ENCODE data around the gene NFAM1. TPM values are rescaled to one million over a fixed set of nuclear protein-coding genes. Genes with fewer than 3 reads are reported as not detected.

The NFAM1 gene
- total RNA-seq, 5 donors from 2014 or later (not counting 1 experiment from before 2014, with no cell fraction given): 0.07 to 0.32 (median 0.18) TPM

DNA sequence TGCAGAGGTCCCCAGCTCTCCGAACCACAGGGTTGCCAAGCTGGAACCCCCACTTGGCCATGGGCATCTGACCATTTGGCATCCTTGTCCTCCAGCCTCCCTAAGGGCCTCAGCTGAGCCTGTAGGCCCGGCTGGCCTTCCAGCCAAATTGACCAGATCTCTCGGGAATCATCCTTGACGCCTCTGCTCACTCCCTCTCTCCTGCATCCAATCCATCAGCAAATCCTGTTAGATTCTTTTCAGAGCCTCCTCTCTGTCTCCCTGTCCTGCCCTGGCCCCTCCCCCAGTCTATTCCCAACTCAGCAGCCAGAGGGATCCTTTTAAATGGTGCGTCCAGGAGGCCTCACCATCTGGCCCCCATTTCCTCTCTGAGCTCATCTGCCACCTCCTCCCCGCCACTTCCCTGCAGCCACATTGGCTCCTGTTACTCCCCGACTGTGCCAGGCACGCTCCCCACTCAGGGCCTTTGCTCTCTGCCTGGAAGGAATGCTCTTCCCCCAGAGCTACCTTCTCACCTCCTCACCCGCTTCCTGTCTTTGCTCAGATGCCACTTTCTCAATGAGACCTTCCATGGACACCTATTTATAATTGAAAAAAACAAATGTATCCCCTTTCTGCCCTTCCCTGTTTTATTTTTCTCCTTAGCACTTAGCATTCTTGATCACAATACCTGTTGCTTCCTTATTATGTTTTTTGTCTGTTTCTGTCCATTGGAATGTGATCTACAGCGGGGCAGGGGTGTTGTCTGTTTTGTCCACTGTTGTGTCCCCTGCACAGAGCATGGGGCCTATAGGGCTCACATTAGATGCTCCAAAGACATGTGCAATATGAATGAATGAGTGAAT is 78.1 kb downstream of the NFAM1 start:
- Histone ChIP-seq H3K36me3 (ENCODE audit: control insufficient read depth in 2 of 2, extremely low read depth in 1 of 2, insufficient read depth in 1 of 2, low read length in 1 of 2) (no peaks in the 10 kb centered on the region), H3K4me1 (ENCODE audit: control insufficient read depth in 1 of 2, extremely low read depth in 1 of 2, insufficient read depth in 2 of 2, low read length in 2 of 2) (no peaks in the 10 kb centered on the region), H3K27ac (ENCODE audit: low read length) (no peak overlapping the region), H3K4me3 (ENCODE audit: control insufficient read depth in 1 of 2, extremely low read depth in 1 of 2, low read length in 1 of 2) (no peak overlapping the region), H3K27me3 (replicated peaks in 1 of 2; ENCODE audit: control insufficient read depth in 2 of 2, extremely low read depth in 1 of 2, insufficient read depth in 2 of 2, low read length in 1 of 2) (peaks cover 0 to 10% of the 10 kb centered on the region in 2 experiments), H3K9me3 (no peaks in the 10 kb centered on the region)
- POLR2A ChIA-PET: no interaction called here
- no peaks in the 10 kb centered on the region for H3K4me1 Mint-ChIP-seq
- ATAC-seq (replicated peaks in 1 of 4): no peak
- whole genome bisulfite sequencing (ENCODE audit: insufficient coverage): 82% methylated on average over 8 of the region's 10 CpGs
- CTCF ChIA-PET: no interaction called here
- no peak overlapping the region for H3K4me3 Mint-ChIP-seq
- H3K9me3 Mint-ChIP-seq: no peaks in the 10 kb centered on the region
- no peak for DNase-seq
- H3K36me3 Mint-ChIP-seq: no peaks in the 10 kb centered on the region
- no peaks in the 10 kb centered on the region for H3K27me3 Mint-ChIP-seq
- no peak overlapping the region for H3K27ac Mint-ChIP-seq

DNA sequence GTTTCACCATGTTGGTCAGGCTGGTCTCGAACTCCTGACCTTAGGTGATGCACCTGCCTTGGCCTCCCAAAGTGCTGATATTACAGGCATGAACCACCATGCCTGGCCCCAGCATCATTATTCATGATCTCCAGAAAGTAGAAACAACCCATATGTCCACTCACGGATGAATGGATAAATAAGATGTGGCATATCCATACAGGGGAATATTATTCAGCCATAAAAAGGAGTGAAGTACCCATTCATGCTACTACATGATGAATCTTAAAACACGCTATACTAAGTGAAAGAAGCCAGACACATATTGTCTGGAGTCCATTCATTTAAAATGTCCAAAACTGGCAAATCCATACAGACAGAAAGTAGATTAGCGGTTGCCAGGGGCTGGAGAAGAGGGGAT is 81.8 kb downstream of the NFAM1 start:
- no peaks in the 10 kb centered on the region for H3K9me3 ChIP-seq
- H3K36me3 ChIP-seq (ENCODE audit: control insufficient read depth in 2 of 2, extremely low read depth in 1 of 2, insufficient read depth in 1 of 2, low read length in 1 of 2): no peaks in the 10 kb centered on the region
- peaks cover 0 to 4% of the 10 kb centered on the region in 2 experiments for H3K27me3 ChIP-seq (replicated peaks in 1 of 2; ENCODE audit: control insufficient read depth in 2 of 2, extremely low read depth in 1 of 2, insufficient read depth in 2 of 2, low read length in 1 of 2)
- ATAC-seq (replicated peaks in 1 of 4): no peak
- H3K27ac Mint-ChIP-seq: no peak overlapping the region
- no peaks in the 10 kb centered on the region for H3K9me3 Mint-ChIP-seq
- no peak overlapping the region for H3K4me3 ChIP-seq (ENCODE audit: control insufficient read depth in 1 of 2, extremely low read depth in 1 of 2, low read length in 1 of 2)
- no peaks in the 10 kb centered on the region for H3K4me1 ChIP-seq (ENCODE audit: control insufficient read depth in 1 of 2, extremely low read depth in 1 of 2, insufficient read depth in 2 of 2, low read length in 2 of 2)
- no peak overlapping the region for H3K4me3 Mint-ChIP-seq
- WGBS (ENCODE audit: insufficient coverage): no CpG with 5 or more reads among the region's 4 CpGs
- H3K27ac ChIP-seq (ENCODE audit: low read length): no peak overlapping the region
- H3K4me1 Mint-ChIP-seq: no peaks in the 10 kb centered on the region
- no peaks in the 10 kb centered on the region for H3K27me3 Mint-ChIP-seq
- no peaks in the 10 kb centered on the region for H3K36me3 Mint-ChIP-seq
- CTCF ChIA-PET: no interaction called here
- no peak for DNase-seq
- POLR2A ChIA-PET: no interaction called here

DNA sequence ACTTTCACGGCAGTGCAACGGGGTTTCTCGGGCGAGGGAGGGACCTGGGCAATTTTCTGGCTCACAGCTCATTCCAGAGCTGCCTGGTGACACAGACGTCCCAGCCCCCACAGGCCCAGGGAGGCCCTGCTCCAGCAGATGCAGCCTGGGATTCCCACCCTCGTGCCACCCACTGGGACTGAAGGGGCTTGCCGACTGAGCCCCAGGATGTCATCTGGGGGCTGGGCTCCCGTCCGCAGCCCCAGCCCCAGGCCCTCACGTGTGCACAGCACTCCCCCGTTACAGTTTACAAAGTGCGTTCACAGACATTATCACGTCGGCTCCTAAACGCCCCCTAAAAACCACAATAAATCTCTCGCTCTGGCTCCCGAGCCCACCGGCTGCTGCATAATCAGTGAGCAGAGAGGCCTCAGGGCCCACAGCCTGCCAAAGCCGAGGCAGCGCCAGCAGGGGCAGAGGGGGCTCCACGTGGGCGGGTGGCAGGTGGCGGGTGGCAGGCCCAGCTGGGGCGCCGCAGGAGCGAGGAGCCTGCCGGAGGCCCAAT is 84.8 kb downstream of the NFAM1 start:
- H3K4me3 ChIP-seq (ENCODE audit: control insufficient read depth in 1 of 2, extremely low read depth in 1 of 2, low read length in 1 of 2): no peak overlapping the region
- Mint-ChIP-seq H3K27me3 (peaks cover 0 to 2% of the 10 kb centered on the region in 2 donors), H3K9me3 (no peaks in the 10 kb centered on the region), H3K4me1 (peaks cover 5 to 6% (median 6%) of the 10 kb centered on the region in 3 donors), H3K4me3 (no peak overlapping the region), H3K27ac (no peak overlapping the region), H3K36me3 (no peaks in the 10 kb centered on the region)
- H3K4me1 ChIP-seq (ENCODE audit: control insufficient read depth in 1 of 2, extremely low read depth in 1 of 2, insufficient read depth in 2 of 2, low read length in 2 of 2): peaks cover 0 to 17% of the 10 kb centered on the region in 2 experiments
- no peak overlapping the region for H3K27ac ChIP-seq (ENCODE audit: low read length)
- no peaks in the 10 kb centered on the region for H3K9me3 ChIP-seq
- no peaks in the 10 kb centered on the region for H3K36me3 ChIP-seq (ENCODE audit: control insufficient read depth in 2 of 2, extremely low read depth in 1 of 2, insufficient read depth in 1 of 2, low read length in 1 of 2)
- H3K27me3 ChIP-seq (replicated peaks in 1 of 2; ENCODE audit: control insufficient read depth in 2 of 2, extremely low read depth in 1 of 2, insufficient read depth in 2 of 2, low read length in 1 of 2): peaks cover 0 to 16% of the 10 kb centered on the region in 2 experiments
- ATAC-seq (replicated peaks in 1 of 4): peak in 1 of 4 experiments; percentile 25
- WGBS (ENCODE audit: insufficient coverage): 51% methylated on average over 26 of the region's 27 CpGs
- no peak for DNase-seq
- CTCF ChIA-PET: interaction anchor here in 1 of 2 donors (0.5 kb wide), 1 partner anchor 228 kb away, joined by 3 read pairs; no protein-coding TSS in a partner anchor
- POLR2A ChIA-PET: no interaction called here

DNA sequence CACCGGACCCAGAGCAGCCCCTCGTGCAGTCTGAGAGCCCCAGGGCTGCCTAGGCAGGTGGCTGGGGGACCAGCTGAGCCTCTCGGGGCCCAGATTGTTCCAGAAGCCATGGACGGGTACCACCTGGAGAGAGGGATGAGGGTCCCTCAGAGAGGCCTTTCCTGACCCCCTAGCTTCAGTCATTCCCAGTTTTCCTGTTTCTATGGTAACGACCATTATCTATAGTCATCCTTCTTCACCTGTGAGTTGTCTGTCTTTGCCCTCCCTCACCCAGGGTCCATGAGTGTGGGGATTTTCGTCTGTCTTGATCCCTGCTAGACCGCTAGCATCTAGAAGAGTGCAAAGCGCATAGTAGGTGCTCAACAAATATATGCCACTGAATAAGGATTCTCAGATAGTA is 85.5 kb downstream of the NFAM1 start:
- H3K27me3 Mint-ChIP-seq: peaks cover 0 to 2% of the 10 kb centered on the region in 2 donors
- Histone ChIP-seq H3K36me3 (ENCODE audit: control insufficient read depth in 2 of 2, extremely low read depth in 1 of 2, insufficient read depth in 1 of 2, low read length in 1 of 2) (no peaks in the 10 kb centered on the region), H3K27ac (ENCODE audit: low read length) (no peak overlapping the region), H3K27me3 (replicated peaks in 1 of 2; ENCODE audit: control insufficient read depth in 2 of 2, extremely low read depth in 1 of 2, insufficient read depth in 2 of 2, low read length in 1 of 2) (peaks cover 0 to 20% of the 10 kb centered on the region in 2 experiments), H3K9me3 (no peaks in the 10 kb centered on the region), H3K4me1 (ENCODE audit: control insufficient read depth in 1 of 2, extremely low read depth in 1 of 2, insufficient read depth in 2 of 2, low read length in 2 of 2) (peaks cover 0 to 22% of the 10 kb centered on the region in 2 experiments), H3K4me3 (ENCODE audit: control insufficient read depth in 1 of 2, extremely low read depth in 1 of 2, low read length in 1 of 2) (no peak overlapping the region)
- no peaks in the 10 kb centered on the region for H3K36me3 Mint-ChIP-seq
- WGBS (ENCODE audit: insufficient coverage): 100% methylated on average over 2 of the region's 8 CpGs
- no peak overlapping the region for H3K4me3 Mint-ChIP-seq
- peaks cover 11 to 12% (median 12%) of the 10 kb centered on the region in 3 donors for H3K4me1 Mint-ChIP-seq
- H3K9me3 Mint-ChIP-seq: no peaks in the 10 kb centered on the region
- POLR2A ChIA-PET: no interaction called here
- CTCF ChIA-PET: interaction anchor here in 1 of 2 donors (0.5 kb wide), 1 partner anchor 227 kb away, joined by 3 read pairs; no protein-coding TSS in a partner anchor
- ATAC-seq (replicated peaks in 1 of 4): no peak
- DNase-seq: no peak
- no peak overlapping the region for H3K27ac Mint-ChIP-seq

DNA sequence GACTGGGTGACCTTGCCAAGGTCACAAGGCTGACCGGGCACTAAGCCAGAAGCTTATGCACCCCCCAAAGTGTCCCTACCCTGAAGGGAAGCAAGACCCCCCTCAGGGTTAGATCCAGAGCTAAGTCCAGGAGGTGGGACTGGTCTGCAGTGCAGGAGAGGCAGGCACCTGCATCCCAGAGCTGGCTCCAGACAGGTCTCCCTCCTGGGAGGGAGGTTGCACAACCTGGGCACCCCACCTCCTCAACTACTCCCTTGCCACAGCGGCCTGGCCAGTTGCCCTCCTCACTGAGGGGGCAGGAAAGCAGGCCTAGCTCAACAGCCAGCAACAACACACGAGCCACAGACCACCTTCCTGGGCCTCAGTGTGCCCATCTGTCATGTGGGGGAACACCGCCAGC is 86.7 kb downstream of the NFAM1 start:
- ChIA-PET POLR2A (no interaction called here), CTCF (no interaction called here)
- Histone ChIP-seq H3K27me3 (replicated peaks in 1 of 2; ENCODE audit: control insufficient read depth in 2 of 2, extremely low read depth in 1 of 2, insufficient read depth in 2 of 2, low read length in 1 of 2) (peaks cover 0 to 22% of the 10 kb centered on the region in 2 experiments), H3K9me3 (no peaks in the 10 kb centered on the region), H3K27ac (ENCODE audit: low read length) (no peak overlapping the region), H3K4me1 (ENCODE audit: control insufficient read depth in 1 of 2, extremely low read depth in 1 of 2, insufficient read depth in 2 of 2, low read length in 2 of 2) (peaks cover 0 to 26% of the 10 kb centered on the region in 2 experiments), H3K4me3 (ENCODE audit: control insufficient read depth in 1 of 2, extremely low read depth in 1 of 2, low read length in 1 of 2) (no peak overlapping the region), H3K36me3 (ENCODE audit: control insufficient read depth in 2 of 2, extremely low read depth in 1 of 2, insufficient read depth in 1 of 2, low read length in 1 of 2) (no peaks in the 10 kb centered on the region)
- Mint-ChIP-seq H3K27me3 (peaks cover 0 to 4% of the 10 kb centered on the region in 2 donors), H3K4me1 (peaks cover 15 to 18% (median 16%) of the 10 kb centered on the region in 3 donors), H3K4me3 (peak overlapping the region in 2 of 3 donors; percentile 25 to 41), H3K27ac (no peak overlapping the region), H3K9me3 (no peaks in the 10 kb centered on the region), H3K36me3 (no peaks in the 10 kb centered on the region)
- 80% methylated on average over 2 of the region's 4 CpGs for WGBS (ENCODE audit: insufficient coverage)
- ATAC-seq (replicated peaks in 1 of 4) (no peak), DNase-seq (no peak)

DNA sequence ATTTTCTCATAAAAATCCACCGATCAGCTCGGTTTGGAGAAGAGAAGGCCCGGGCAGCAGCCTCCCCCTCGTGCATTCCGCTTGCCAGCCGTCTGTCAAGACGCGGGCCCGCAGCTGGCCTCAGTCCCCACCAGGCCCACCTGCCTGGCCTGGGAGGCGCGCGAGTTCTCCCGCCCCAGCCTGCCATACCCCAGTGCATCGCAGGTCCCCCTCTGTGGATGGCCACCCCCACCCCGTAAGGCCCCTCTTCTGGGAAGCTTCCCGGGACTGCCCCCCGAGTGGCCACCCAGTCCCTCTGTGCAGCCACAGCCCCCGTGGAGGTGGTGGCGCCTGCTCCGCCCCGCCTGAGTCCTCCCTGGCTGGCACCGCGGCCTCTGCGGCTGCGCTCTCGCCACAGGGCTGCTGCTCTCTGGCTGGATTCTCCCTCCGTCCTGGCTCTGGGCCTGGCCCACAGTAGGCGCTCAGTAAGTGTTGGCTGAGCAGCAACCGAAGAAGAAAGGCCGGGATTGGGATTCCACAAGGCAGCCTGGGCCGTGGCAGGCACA is 87.8 kb downstream of the NFAM1 start:
- H3K4me3 Mint-ChIP-seq: peak overlapping the region; percentile 35 to 63 (median 57)
- DNase-seq (no peak), ATAC-seq (replicated peaks in 1 of 4) (no peak)
- Histone ChIP-seq H3K9me3 (no peaks in the 10 kb centered on the region), H3K4me1 (ENCODE audit: control insufficient read depth in 1 of 2, extremely low read depth in 1 of 2, insufficient read depth in 2 of 2, low read length in 2 of 2) (peaks cover 0 to 26% of the 10 kb centered on the region in 2 experiments), H3K27ac (ENCODE audit: low read length) (no peak overlapping the region), H3K36me3 (ENCODE audit: control insufficient read depth in 2 of 2, extremely low read depth in 1 of 2, insufficient read depth in 1 of 2, low read length in 1 of 2) (no peaks in the 10 kb centered on the region), H3K27me3 (replicated peaks in 1 of 2; ENCODE audit: control insufficient read depth in 2 of 2, extremely low read depth in 1 of 2, insufficient read depth in 2 of 2, low read length in 1 of 2) (peaks cover 0 to 22% of the 10 kb centered on the region in 2 experiments), H3K4me3 (ENCODE audit: control insufficient read depth in 1 of 2, extremely low read depth in 1 of 2, low read length in 1 of 2) (no peak overlapping the region)
- peaks cover 0 to 4% of the 10 kb centered on the region in 2 donors for H3K27me3 Mint-ChIP-seq
- no peaks in the 10 kb centered on the region for H3K9me3 Mint-ChIP-seq
- ChIA-PET POLR2A (no interaction called here), CTCF (interaction anchor here in 1 of 2 donors (0.8 kb wide), 1 partner anchor 311 kb away, joined by 6 read pairs; no protein-coding TSS in a partner anchor)
- peaks cover 16 to 23% (median 19%) of the 10 kb centered on the region in 3 donors for H3K4me1 Mint-ChIP-seq
- WGBS (ENCODE audit: insufficient coverage): 88% methylated on average over 31 of the region's 31 CpGs
- H3K36me3 Mint-ChIP-seq: no peaks in the 10 kb centered on the region
- no peak overlapping the region for H3K27ac Mint-ChIP-seq
